ENCODE measurements around the gene MS4A7. TPM values are rescaled to one million over a fixed set of nuclear protein-coding genes. Genes with fewer than 3 reads are reported as not detected.

The MS4A7 gene
- total RNA-seq, 2 experiments from 2014 or later, result 0.54 to 2.4 TPM

DNA sequence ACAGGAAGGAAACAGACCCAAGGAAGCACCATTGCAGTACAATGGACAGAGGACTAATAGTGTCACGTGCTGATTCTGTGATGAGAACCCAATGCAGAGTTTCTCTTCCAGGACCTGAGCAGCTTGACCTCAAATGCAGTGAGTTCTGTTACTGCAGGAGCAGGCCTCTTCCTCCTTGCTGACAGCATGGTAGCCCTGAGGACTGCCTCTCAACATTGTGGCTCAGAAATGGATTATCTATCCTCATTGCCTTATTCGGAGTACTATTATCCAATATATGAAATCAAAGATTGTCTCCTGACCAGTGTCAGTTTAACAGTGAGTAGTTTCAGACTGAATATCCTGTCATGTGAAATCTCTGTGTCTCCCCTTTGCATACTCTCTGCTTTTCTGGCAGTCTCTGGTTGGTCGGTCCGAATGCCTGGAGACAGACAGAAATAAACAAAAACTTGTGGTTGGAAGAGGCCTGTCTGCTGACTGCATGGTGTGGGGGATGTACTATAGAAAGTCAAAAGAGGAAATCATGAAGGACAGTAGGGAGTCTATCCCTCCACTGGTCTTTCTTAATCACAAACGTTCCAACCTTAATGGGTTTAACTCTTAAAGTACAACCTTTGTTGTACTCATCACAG lies 11.1 kb downstream of the MS4A7 start:
- DNase-seq (ENCODE audit: low spot score), result peak; percentile 28
- Histone ChIP-seq H3K9me2 (ENCODE audit: insufficient read depth, low read length) (no peaks in the 10 kb centered on the region), H3K79me2 (ENCODE audit: insufficient read depth, low read depth, low read length) (no peaks in the 10 kb centered on the region), H2AFZ (ENCODE audit: low read length) (peak overlapping the region; percentile 18; the same call in 1 of the 2 replicates), H4K20me1 (ENCODE audit: insufficient read depth, low read length) (no peaks in the 10 kb centered on the region), H3K4me2 (ENCODE audit: low read length) (0 out of 2 replicates have a peak overlapping the region, but pooled peaks have one; percentile 5), H3K27ac (ENCODE audit: low read depth, low read length, poor library complexity, severe bottlenecking) (no peak overlapping the region), H3K4me1 (ENCODE audit: insufficient read depth, low read length, poor library complexity, severe bottlenecking) (peaks cover 16% of the 10 kb centered on the region), H3K4me3 (ENCODE audit: low read depth, low read length, poor library complexity, severe bottlenecking) (no peak overlapping the region), H3K36me3 (ENCODE audit: insufficient read depth, low read length) (no peaks in the 10 kb centered on the region), H3K9me3 (ENCODE audit: low read length) (no peaks in the 10 kb centered on the region)
- TF ChIP-seq, protein P1, sequence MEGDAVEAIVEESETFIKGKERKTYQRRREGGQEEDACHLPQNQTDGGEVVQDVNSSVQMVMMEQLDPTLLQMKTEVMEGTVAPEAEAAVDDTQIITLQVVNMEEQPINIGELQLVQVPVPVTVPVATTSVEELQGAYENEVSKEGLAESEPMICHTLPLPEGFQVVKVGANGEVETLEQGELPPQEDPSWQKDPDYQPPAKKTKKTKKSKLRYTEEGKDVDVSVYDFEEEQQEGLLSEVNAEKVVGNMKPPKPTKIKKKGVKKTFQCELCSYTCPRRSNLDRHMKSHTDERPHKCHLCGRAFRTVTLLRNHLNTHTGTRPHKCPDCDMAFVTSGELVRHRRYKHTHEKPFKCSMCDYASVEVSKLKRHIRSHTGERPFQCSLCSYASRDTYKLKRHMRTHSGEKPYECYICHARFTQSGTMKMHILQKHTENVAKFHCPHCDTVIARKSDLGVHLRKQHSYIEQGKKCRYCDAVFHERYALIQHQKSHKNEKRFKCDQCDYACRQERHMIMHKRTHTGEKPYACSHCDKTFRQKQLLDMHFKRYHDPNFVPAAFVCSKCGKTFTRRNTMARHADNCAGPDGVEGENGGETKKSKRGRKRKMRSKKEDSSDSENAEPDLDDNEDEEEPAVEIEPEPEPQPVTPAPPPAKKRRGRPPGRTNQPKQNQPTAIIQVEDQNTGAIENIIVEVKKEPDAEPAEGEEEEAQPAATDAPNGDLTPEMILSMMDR (conservative IDR thresholded peaks at IDR 0.05; ENCODE audit: low read length), result no peak
- no peak for TF ChIP-seq EZH2phosphoT487 (IDR thresholded peaks at IDR 0.05; ENCODE audit: borderline replicate concordance, low read depth, low read length)
- no TSS peak for BruUV-seq (replicated peaks)
- ChIA-PET POLR2A (no interaction called here), CTCF (ENCODE audit: unreplicated experiment) (no interaction called here)
- intact Hi-C loops (cut with micrococcal nuclease; ENCODE audit: unreplicated experiment), result no loop called here

DNA sequence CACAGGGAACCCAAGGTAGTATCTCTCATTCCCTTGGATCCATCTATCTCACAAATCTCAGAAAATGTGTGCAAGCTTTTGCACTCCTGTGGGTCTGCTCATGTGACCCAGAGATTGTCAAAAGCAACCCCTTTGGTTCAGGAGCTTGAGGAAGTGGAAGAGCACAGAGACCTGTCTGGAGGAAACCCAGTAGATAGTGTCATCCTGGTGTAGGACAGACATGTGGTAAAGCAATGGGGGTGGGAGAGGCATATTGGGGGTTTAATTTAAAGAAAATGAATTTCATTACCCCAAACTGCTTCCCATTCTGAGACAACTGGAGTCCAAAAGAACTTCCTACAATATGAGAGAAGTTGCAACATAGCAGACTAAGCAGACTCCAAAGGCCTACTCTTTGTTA lies 12.1 kb downstream of the MS4A7 start:
- no peaks in the 10 kb centered on the region for H3K36me3 ChIP-seq (ENCODE audit: insufficient read depth, low read length)
- POLR2A ChIA-PET, result interaction anchor here (1.3 kb wide), 1 partner anchor 12 kb away, joined by 4 read pairs; the partner anchor contains the start of gene MS4A7
- CTCF ChIA-PET (ENCODE audit: unreplicated experiment), result no interaction called here
- no peaks in the 10 kb centered on the region for H3K9me2 ChIP-seq (ENCODE audit: insufficient read depth, low read length)
- H3K4me2 ChIP-seq (ENCODE audit: low read length), result no peak overlapping the region
- intact Hi-C loops (cut with micrococcal nuclease; ENCODE audit: unreplicated experiment), result no loop called here
- H3K4me1 ChIP-seq (ENCODE audit: insufficient read depth, low read length, poor library complexity, severe bottlenecking), result peaks cover 16% of the 10 kb centered on the region
- DNase-seq (ENCODE audit: low spot score), result no peak
- no peak overlapping the region for H3K4me3 ChIP-seq (ENCODE audit: low read depth, low read length, poor library complexity, severe bottlenecking)
- BruUV-seq (replicated peaks), result no TSS peak
- H3K9me3 ChIP-seq (ENCODE audit: low read length), result no peaks in the 10 kb centered on the region
- H3K79me2 ChIP-seq (ENCODE audit: insufficient read depth, low read depth, low read length), result no peaks in the 10 kb centered on the region
- 0 out of 2 replicates have a peak overlapping the region, but pooled peaks have one; percentile 18 for H2AFZ ChIP-seq (ENCODE audit: low read length)
- TF ChIP-seq, protein P1 (conservative IDR thresholded peaks at IDR 0.05; ENCODE audit: low read length), result no peak
- no peak for TF ChIP-seq EZH2phosphoT487 (IDR thresholded peaks at IDR 0.05; ENCODE audit: borderline replicate concordance, low read depth, low read length)
- H3K27ac ChIP-seq (ENCODE audit: low read depth, low read length, poor library complexity, severe bottlenecking), result no peak overlapping the region
- no peaks in the 10 kb centered on the region for H4K20me1 ChIP-seq (ENCODE audit: insufficient read depth, low read length)

DNA sequence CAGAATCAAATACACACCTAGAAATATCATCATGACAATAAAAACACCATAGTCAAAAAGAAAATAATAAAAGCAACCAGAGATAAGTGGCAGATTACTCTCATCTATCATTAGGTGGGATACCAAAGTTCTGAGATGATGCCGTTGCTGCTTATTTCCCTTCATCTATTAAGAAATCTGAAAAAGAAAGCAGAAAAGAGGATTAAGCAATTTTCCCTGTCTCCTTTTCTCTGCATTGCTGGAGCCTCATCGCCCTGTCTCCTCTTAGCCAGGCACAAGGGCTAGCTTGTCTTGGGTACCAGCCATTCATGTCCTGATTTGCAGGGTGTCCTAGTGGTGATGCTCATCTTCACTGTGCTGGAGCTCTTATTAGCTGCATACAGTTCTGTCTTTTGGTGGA lies 14.0 kb downstream of the MS4A7 start:
- CTCF ChIA-PET (ENCODE audit: unreplicated experiment), result no interaction called here
- no peak overlapping the region for H3K4me2 ChIP-seq (ENCODE audit: low read length)
- TF ChIP-seq, protein P1 (conservative IDR thresholded peaks at IDR 0.05; ENCODE audit: low read length), result no peak
- no peak for TF ChIP-seq EZH2phosphoT487 (IDR thresholded peaks at IDR 0.05; ENCODE audit: borderline replicate concordance, low read depth, low read length)
- no peak overlapping the region for H2AFZ ChIP-seq (ENCODE audit: low read length)
- H3K27ac ChIP-seq (ENCODE audit: low read depth, low read length, poor library complexity, severe bottlenecking), result no peak overlapping the region
- H3K79me2 ChIP-seq (ENCODE audit: insufficient read depth, low read depth, low read length), result no peaks in the 10 kb centered on the region
- peaks cover 31% of the 10 kb centered on the region for H3K4me1 ChIP-seq (ENCODE audit: insufficient read depth, low read length, poor library complexity, severe bottlenecking)
- POLR2A ChIA-PET, result interaction anchor here (1.1 to 1.4 kb wide), 3 partner anchors 14 to 29 kb away, joined by 3 to 5 read pairs (median 4); no protein-coding TSS in a partner anchor
- H3K36me3 ChIP-seq (ENCODE audit: insufficient read depth, low read length), result no peaks in the 10 kb centered on the region
- H3K9me3 ChIP-seq (ENCODE audit: low read length), result no peaks in the 10 kb centered on the region
- H4K20me1 ChIP-seq (ENCODE audit: insufficient read depth, low read length), result no peaks in the 10 kb centered on the region
- intact Hi-C loops (cut with micrococcal nuclease; ENCODE audit: unreplicated experiment), result no loop called here
- DNase-seq (ENCODE audit: low spot score), result no peak
- no peak overlapping the region for H3K4me3 ChIP-seq (ENCODE audit: low read depth, low read length, poor library complexity, severe bottlenecking)
- BruUV-seq (replicated peaks), result no TSS peak
- no peaks in the 10 kb centered on the region for H3K9me2 ChIP-seq (ENCODE audit: insufficient read depth, low read length)

Measured in OCI-LY7 (cell line).